Esophagus (tissue), 2 donors: ENCODE results near the gene PASK. TPM values are rescaled to one million over a fixed set of nuclear protein-coding genes. Genes with fewer than 3 reads are reported as not detected.

ENCODE experiments used
- H3K27ac ChIP-seq, 2 donors: one replicate each; pipeline ENCODE4 v1.5.1; 2013; ENCODE audit warnings: low read depth in 2 of 2, mild to moderate bottlenecking in 2 of 2, inconsistent platforms in 1 of 2, low read length in 1 of 2, moderate library complexity in 1 of 2
- H3K27me3 ChIP-seq, 2 donors: one replicate each; pipeline ENCODE4 v1.6.1; 2013; ENCODE audit warnings: low read length in 2 of 2, control low read depth in 1 of 2, mild to moderate bottlenecking in 1 of 2; ENCODE audit not compliant: insufficient read depth in 2 of 2, control insufficient read depth in 1 of 2
- H3K36me3 ChIP-seq, 2 donors: one replicate each; pipeline ENCODE4 v1.6.1; 2013; ENCODE audit warnings: low read length in 1 of 2; ENCODE audit not compliant: control insufficient read depth in 2 of 2, insufficient read depth in 2 of 2
- H3K4me1 ChIP-seq, 2 donors: one replicate each; pipeline ENCODE4 v1.6.1; 2013; ENCODE audit warnings: low read length in 1 of 2; ENCODE audit not compliant: control insufficient read depth in 2 of 2, insufficient read depth in 2 of 2
- H3K4me3 ChIP-seq, 2 donors: one replicate each; pipeline ENCODE4 v1.5.1; 2013; ENCODE audit warnings: low read length in 2 of 2, mild to moderate bottlenecking in 2 of 2, low read depth in 1 of 2, moderate library complexity in 1 of 2
- H3K9me3 ChIP-seq, 2 donors: one replicate each; pipeline ENCODE4 v1.6.1; 2013; ENCODE audit warnings: mild to moderate bottlenecking in 2 of 2, low read depth in 1 of 2, low read length in 1 of 2, moderate library complexity in 1 of 2; ENCODE audit not compliant: control insufficient read depth in 2 of 2, insufficient read depth in 1 of 2
- WGBS, 2 donors: extraction: QIAGEN DNeasy Blood & Tissue Kit; methylation state at CpG; one replicate each; pipeline ENCODE4 v1.1.7; 2013; 5-methylcytosine and 5-hydroxymethylcytosine counted together
- polyA plus RNA-seq, 2 donors: library from polyadenylated mRNA; stranded (reverse); fragments of 200-250 nt; gene quantifications; one replicate each; pipeline ENCODE4 v1.2.3, GENCODE V29; 2013
- donor health status: healthy with polysubstance abuse.
- donor health status: Bipolar disorder and iron deficiency.

PASK gene
- polyA plus RNA-seq, 2 donors = 4.9 to 7.8 TPM

DNA sequence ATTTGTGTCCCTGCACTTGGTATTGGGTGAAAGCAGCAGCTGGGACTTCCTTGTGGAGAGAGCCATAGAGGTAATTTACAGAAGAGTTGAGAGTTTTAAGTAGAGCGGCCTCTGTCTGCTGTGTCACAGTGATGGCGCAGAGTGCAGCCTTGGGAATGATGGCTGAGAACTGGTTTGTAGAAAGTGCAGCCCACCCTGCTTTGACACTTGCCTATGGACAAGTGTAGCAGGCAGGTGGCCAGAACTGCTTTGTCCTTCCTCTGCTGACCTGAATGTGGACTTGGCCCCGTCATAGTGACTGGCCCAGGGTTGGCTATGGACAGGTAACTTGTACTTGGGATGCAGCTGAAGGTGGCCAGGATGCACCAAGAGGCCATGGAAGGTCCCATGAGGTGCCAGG, 32.9 kb upstream of the PASK start:
- peaks cover 0 to 27% of the 10 kb centered on the region in 2 donors for H3K36me3 ChIP-seq
- no peaks in the 10 kb centered on the region for H3K4me1 ChIP-seq
- no peak overlapping the region for H3K27ac ChIP-seq
- 99% methylated on average over 3 of the region's 3 CpGs for WGBS, 2 donors
- H3K4me3 ChIP-seq = no peak overlapping the region
- no peaks in the 10 kb centered on the region for H3K27me3 ChIP-seq
- no peaks in the 10 kb centered on the region for H3K9me3 ChIP-seq

DNA sequence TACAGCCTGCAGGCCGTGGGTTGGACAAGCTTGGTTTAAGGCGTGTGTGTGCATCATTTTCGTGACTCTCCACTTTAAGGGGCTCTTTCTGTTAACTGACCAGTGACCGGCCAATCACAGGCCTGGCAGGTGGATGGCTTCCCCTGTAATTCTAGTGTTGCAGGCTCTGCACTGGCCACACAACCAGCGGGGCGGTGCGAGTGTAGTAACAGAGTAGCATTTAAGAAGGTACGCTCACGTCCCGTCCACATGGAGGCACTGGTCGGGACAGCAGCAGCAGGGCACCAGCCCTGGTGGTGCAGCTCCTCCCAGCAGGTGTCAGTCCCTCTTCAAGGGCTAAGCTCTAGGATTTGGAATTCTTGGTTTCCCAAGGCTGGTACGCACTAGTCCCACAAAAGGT, 31.2 kb upstream of the PASK start:
- WGBS, 2 donors = 91 to 93% methylated on average over 12 of the region's 12 CpGs
- peaks cover 0 to 30% of the 10 kb centered on the region in 2 donors for H3K36me3 ChIP-seq
- no peaks in the 10 kb centered on the region for H3K27me3 ChIP-seq
- no peak overlapping the region for H3K27ac ChIP-seq
- H3K4me1 ChIP-seq = no peaks in the 10 kb centered on the region
- no peaks in the 10 kb centered on the region for H3K9me3 ChIP-seq
- no peak overlapping the region for H3K4me3 ChIP-seq

DNA sequence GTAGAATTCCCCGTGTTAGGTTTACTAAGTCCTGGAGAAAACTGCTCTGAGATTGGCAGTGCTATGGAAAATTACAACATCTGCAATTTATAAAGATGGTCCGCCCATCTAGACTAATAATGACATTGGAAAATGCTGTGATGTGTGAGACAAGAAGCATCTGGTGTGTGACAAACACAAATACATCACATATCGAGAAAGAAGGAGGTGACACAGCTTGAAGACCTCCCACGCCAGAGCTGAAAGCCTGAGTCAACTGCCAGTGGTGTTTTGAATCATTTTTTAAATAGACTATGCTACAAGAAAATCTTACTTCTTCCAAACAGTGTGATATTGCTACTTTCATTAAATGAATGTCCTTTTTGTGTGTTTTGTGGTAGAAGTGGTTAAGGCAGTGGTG, 30.6 kb upstream of the PASK start:
- Histone ChIP-seq H3K27me3 (no peaks in the 10 kb centered on the region), H3K36me3 (peaks cover 0 to 30% of the 10 kb centered on the region in 2 donors), H3K4me3 (no peak overlapping the region), H3K27ac (no peak overlapping the region), H3K9me3 (no peaks in the 10 kb centered on the region), H3K4me1 (no peaks in the 10 kb centered on the region)
- WGBS, 2 donors = 74 to 76% methylated on average over 4 of the region's 4 CpGs

DNA sequence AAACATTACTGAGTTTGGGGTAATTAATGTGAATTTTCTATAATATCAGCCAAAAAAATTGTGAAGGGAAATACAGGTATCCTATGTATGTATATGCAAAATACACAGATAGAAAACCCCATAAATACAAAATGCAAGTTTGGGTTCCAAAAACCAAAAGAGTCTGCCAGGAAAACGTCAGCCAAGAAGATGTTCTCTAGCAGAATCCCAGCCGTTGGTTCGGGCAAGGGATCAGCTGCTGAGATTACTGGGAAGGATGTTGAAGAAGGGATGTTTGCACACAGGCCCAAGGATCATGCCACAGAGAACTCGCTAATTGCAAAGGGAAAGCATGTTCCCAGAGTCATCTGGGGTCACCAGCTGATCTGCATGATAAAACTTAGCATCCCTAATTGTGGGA, 29.7 kb upstream of the PASK start:
- H3K27ac ChIP-seq = no peak overlapping the region
- H3K27me3 ChIP-seq = no peaks in the 10 kb centered on the region
- H3K4me3 ChIP-seq = no peak overlapping the region
- peaks cover 0 to 32% of the 10 kb centered on the region in 2 donors for H3K36me3 ChIP-seq
- H3K9me3 ChIP-seq = no peaks in the 10 kb centered on the region
- no peaks in the 10 kb centered on the region for H3K4me1 ChIP-seq
- WGBS, 2 donors = 67 to 71% methylated on average over 4 of the region's 4 CpGs

DNA sequence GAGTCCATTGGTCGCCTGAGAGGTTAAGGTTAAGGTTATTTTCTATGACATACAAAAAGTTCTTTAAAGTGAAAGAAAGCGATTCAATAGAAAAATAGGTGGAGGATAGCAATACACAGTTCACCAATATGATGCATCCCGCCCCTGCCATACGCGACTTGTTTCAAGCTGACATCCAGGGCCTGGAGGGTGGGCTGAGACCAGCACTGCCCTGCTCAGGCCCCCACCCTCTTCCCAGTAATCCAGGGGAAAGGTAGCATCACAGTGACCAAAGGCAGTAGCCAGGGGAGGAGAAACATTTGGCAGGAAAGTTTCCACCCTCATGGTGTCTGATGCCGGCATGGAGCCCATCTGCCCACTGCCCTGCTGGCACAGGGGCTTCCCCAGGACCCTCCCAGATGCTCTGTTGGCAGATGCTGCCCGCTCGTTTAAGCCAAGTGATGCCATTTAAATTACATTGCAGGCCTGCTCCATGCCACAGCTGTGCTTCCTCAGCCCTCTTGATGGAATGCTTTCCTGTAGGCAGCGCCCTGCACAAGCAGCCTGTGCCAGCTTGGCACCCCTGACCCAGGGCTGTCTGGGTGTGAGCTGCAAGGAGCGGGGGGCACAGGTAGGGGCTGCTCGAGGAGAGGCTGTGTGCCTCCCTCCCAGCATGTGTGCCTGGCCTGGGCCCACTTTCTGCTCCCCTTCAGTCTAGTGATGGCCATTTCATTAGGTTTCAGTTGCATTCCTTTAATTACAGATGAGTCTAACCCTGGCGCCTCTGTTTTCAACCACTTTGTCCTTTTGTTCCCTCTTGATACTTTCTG, 28.5 kb upstream of the PASK start:
- no peak overlapping the region for H3K4me3 ChIP-seq
- 96 to 97% methylated on average over 12 of the region's 12 CpGs for WGBS, 2 donors
- no peaks in the 10 kb centered on the region for H3K27me3 ChIP-seq
- peaks cover 0 to 27% of the 10 kb centered on the region in 2 donors for H3K36me3 ChIP-seq
- no peak overlapping the region for H3K27ac ChIP-seq
- H3K4me1 ChIP-seq = no peaks in the 10 kb centered on the region
- H3K9me3 ChIP-seq = no peaks in the 10 kb centered on the region

GRCh38 chr2:241173557-241173956, 24.3 kb upstream of the PASK start:
- no peak overlapping the region for H3K4me3 ChIP-seq
- 55 to 69% methylated on average over 2 of the region's 2 CpGs for WGBS, 2 donors
- H3K27me3 ChIP-seq = no peaks in the 10 kb centered on the region
- H3K9me3 ChIP-seq = peaks cover 0 to 5% of the 10 kb centered on the region in 2 donors
- H3K36me3 ChIP-seq = peaks cover 6 to 37% of the 10 kb centered on the region in 2 donors
- H3K27ac ChIP-seq = no peak overlapping the region
- no peaks in the 10 kb centered on the region for H3K4me1 ChIP-seq

DNA sequence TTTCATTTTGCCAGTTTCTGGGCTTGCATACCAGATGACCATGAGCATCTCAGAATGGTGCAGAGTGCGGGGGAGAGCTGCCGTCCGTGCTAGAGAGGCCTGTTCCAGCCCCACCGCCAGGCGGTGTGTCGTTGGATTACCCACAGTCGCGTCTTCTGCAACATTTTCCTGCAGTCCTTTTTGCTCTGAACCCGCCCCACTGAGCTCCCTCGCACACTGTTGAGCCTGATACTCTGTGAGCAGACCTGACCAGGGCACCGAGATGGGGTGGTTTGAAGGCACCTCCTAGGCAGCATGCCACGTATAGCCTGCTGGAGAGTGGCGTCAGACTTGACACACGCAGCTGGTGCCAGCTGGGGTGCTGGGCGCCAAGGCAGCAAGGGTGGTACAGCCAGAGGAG, 19.1 kb upstream of the PASK start:
- WGBS, 2 donors = 96% methylated on average over 15 of the region's 15 CpGs
- H3K36me3 ChIP-seq = peaks cover 19 to 48% of the 10 kb centered on the region in 2 donors
- no peak overlapping the region for H3K27ac ChIP-seq
- peaks cover 0 to 5% of the 10 kb centered on the region in 2 donors for H3K9me3 ChIP-seq
- no peaks in the 10 kb centered on the region for H3K27me3 ChIP-seq
- H3K4me1 ChIP-seq = no peaks in the 10 kb centered on the region
- H3K4me3 ChIP-seq = no peak overlapping the region

DNA sequence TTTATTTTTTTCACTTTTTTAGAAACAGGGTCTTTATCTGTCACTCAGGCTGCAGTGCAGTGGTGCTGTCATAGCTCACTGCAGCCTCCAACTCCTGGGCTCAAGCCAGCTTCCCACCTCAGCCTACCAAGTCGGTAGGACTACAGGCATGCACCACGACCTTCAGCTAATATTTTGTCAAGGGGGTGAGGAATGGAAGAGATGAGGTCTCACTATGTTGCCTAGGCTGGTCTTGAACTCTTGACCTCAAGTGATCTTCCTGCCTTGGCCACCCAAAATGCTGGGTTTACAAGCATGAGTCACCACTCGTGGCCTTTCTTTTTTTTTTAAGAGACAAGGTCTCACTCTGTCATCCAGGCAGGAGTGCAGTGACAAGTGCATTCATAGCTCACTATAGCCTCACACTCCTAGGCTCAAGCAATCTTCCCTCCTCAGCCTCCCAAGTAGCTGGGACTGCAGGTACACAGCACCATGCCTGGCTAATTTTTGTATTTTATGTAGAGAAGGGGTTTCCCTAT, 14.4 kb upstream of the PASK start:
- no peak overlapping the region for H3K27ac ChIP-seq
- WGBS, 2 donors = 69 to 76% methylated on average over 3 of the region's 3 CpGs
- no peaks in the 10 kb centered on the region for H3K9me3 ChIP-seq
- H3K36me3 ChIP-seq = peaks cover 25 to 29% of the 10 kb centered on the region in 2 donors
- no peak overlapping the region for H3K4me3 ChIP-seq
- H3K27me3 ChIP-seq = no peaks in the 10 kb centered on the region
- H3K4me1 ChIP-seq = no peaks in the 10 kb centered on the region

GRCh38 chr2:241161646-241162281, 12.5 kb upstream of the PASK start:
- H3K4me3 ChIP-seq = no peak overlapping the region
- H3K36me3 ChIP-seq = peaks cover 27 to 30% of the 10 kb centered on the region in 2 donors
- no peaks in the 10 kb centered on the region for H3K27me3 ChIP-seq
- H3K9me3 ChIP-seq = no peaks in the 10 kb centered on the region
- no peaks in the 10 kb centered on the region for H3K4me1 ChIP-seq
- WGBS, 2 donors = 43 to 49% methylated on average over 9 of the region's 9 CpGs
- peak overlapping the region in 1 of 2 donors; percentile 0 for H3K27ac ChIP-seq
